GM18511 (cell line): ENCODE results near the gene MSH2.
"Not testable (repeated sequence)": the region's sequence is repeated elsewhere in the genome, so short reads cannot be mapped to it uniquely, and the experiment has no call there.

Experiments
- ATAC-seq: cut with Tn5 transposase; IDR thresholded peaks from one replicate; pipeline ENCODE4 v1.9.1; 2021; ENCODE audit warnings: mild to moderate bottlenecking, moderate library complexity; ENCODE audit not compliant: unreplicated experiment

MSH2 gene

GRCh38 chr2:47402805-47403608 lies at the start of gene MSH2:
Gene MSH2 (plus strand): TSS chr2:47403156. CDS start chr2:47403192, 36 bp downstream.
- ATAC-seq = peak; percentile 96

- ATAC-seq = no peak
These were observed 48.7 kb upstream of the MSH2 start for GRCh38 chr2:47354013-47354847.

GRCh38 chr2:47354848-47355204 lies 48.1 kb upstream of the MSH2 start:
- ATAC-seq = no peak

- no peak for ATAC-seq
These were observed 45.5 kb upstream of the MSH2 start for GRCh38 chr2:47357483-47357882.

GRCh38 chr2:47359375-47359868 lies 43.5 kb upstream of the MSH2 start:
- no peak for ATAC-seq

GRCh38 chr2:47360283-47360682 lies 42.7 kb upstream of the MSH2 start:
- ATAC-seq = no peak

- ATAC-seq = no peak
These were observed 42.0 kb upstream of the MSH2 start for GRCh38 chr2:47360927-47361326.

- not testable (repeated sequence) for ATAC-seq
These were observed 41.3 kb upstream of the MSH2 start for GRCh38 chr2:47361505-47362229.

GRCh38 chr2:47373747-47374146 lies 29.2 kb upstream of the MSH2 start:
- no peak for ATAC-seq

GRCh38 chr2:47375307-47375706 lies 27.6 kb upstream of the MSH2 start:
- no peak for ATAC-seq

- ATAC-seq = no peak
These were observed 23.6 kb upstream of the MSH2 start for GRCh38 chr2:47379384-47379783.

GRCh38 chr2:47381408-47381807 lies 21.5 kb upstream of the MSH2 start:
- no peak for ATAC-seq

GRCh38 chr2:47386551-47386950 lies 16.4 kb upstream of the MSH2 start:
- ATAC-seq = no peak

- no peak for ATAC-seq
These were observed 14.1 kb upstream of the MSH2 start for GRCh38 chr2:47388888-47389287.

GRCh38 chr2:47389692-47390091 lies 13.3 kb upstream of the MSH2 start:
- ATAC-seq = no peak

GRCh38 chr2:47401789-47402554 lies 984 bp upstream of the MSH2 start:
- no peak for ATAC-seq

GRCh38 chr2:47402555-47402804 lies 476 bp upstream of the MSH2 start:
- no peak for ATAC-seq

- ATAC-seq = no peak
These were observed 745 bp downstream of the MSH2 start for GRCh38 chr2:47403609-47404193.

GRCh38 chr2:47404356-47404755 lies 1.4 kb downstream of the MSH2 start:
- no peak for ATAC-seq

GRCh38 chr2:47405757-47406156 lies 2.8 kb downstream of the MSH2 start:
- ATAC-seq = no peak
